Mesenchymal stem cell (in vitro differentiated cells and primary cell): ENCODE results near the gene SMYD2.
A peak's percentile ranks its signal among the peaks of the same experiment; 100 is the strongest.

Experiments
- DNase-seq: peaks from one replicate; pipeline ENCODE4 v3.0.0-alpha.2; 2013
- H2AFZ ChIP-seq: one replicate; pipeline ENCODE4 v1.6.1; 2013; ENCODE audit warnings: low read depth, mild to moderate bottlenecking, control low read depth, inconsistent platforms, low read length, moderate library complexity
- H2AK5ac ChIP-seq: 2 replicates; pipeline ENCODE4 v1.6.1; 2013; ENCODE audit warnings: low read length, moderate library complexity, mild to moderate bottlenecking, inconsistent platforms; ENCODE audit not compliant: severe bottlenecking
- H2BK120ac ChIP-seq: one replicate; pipeline ENCODE4 v1.6.1; 2013; ENCODE audit warnings: low read depth, mild to moderate bottlenecking, inconsistent platforms, low read length, moderate library complexity
- H2BK12ac ChIP-seq, 2 experiments: one replicate each; pipeline ENCODE4 v1.6.1; 2013; ENCODE audit warnings: inconsistent platforms in 2 of 2, low read length in 2 of 2, mild to moderate bottlenecking in 2 of 2, moderate library complexity in 2 of 2, control low read depth in 1 of 2
- H2BK15ac ChIP-seq: one replicate; pipeline ENCODE4 v1.6.1; 2013; ENCODE audit warnings: mild to moderate bottlenecking, low read depth, inconsistent platforms; ENCODE audit not compliant: poor library complexity, severe bottlenecking
- H2BK5ac ChIP-seq: 2 replicates; pipeline ENCODE4 v1.6.1; 2013; ENCODE audit warnings: low read depth, mild to moderate bottlenecking, low read length, control low read depth, inconsistent platforms; ENCODE audit not compliant: poor library complexity, severe bottlenecking
- H3K14ac ChIP-seq, 2 experiments: one replicate each; pipeline ENCODE4 v1.6.1; 2013; ENCODE audit warnings: inconsistent platforms in 2 of 2, low read length in 2 of 2, control low read depth in 1 of 2, mild to moderate bottlenecking in 1 of 2, moderate library complexity in 1 of 2
- H3K18ac ChIP-seq, 2 experiments: one replicate each; pipeline ENCODE4 v1.6.1; 2013; ENCODE audit warnings: inconsistent platforms in 2 of 2, low read length in 2 of 2, control low read depth in 1 of 2, low read depth in 1 of 2, mild to moderate bottlenecking in 1 of 2
- H3K23ac ChIP-seq, 2 experiments: one replicate each; pipeline ENCODE4 v1.6.1; 2013; ENCODE audit warnings: inconsistent platforms in 2 of 2, low read length in 2 of 2, mild to moderate bottlenecking in 2 of 2, moderate library complexity in 2 of 2, control low read depth in 1 of 2
- H3K27ac ChIP-seq: 2 replicates; pipeline ENCODE4 v1.5.1; 2013; ENCODE audit warnings: mild to moderate bottlenecking, moderate library complexity, low read length, control low read depth, inconsistent platforms; ENCODE audit not compliant: poor library complexity, severe bottlenecking
- H3K27me3 ChIP-seq, 2 experiments: 2 replicates each; pipeline versions ENCODE4 v1.6.1 to v1.7.0; 2013; ENCODE audit warnings: low read length in 2 of 2, mild to moderate bottlenecking in 2 of 2, moderate library complexity in 2 of 2, control low read depth in 1 of 2, inconsistent platforms in 1 of 2; ENCODE audit not compliant: control insufficient read depth in 1 of 2, insufficient read depth in 1 of 2
- H3K36me3 ChIP-seq, 2 experiments: 2 replicates each; pipeline versions ENCODE4 v1.6.1 to v1.7.0; 2013; ENCODE audit warnings: low read length in 2 of 2, control low read depth in 1 of 2, inconsistent platforms in 1 of 2, low read depth in 1 of 2, mild to moderate bottlenecking in 1 of 2; ENCODE audit not compliant: insufficient read depth in 2 of 2, control insufficient read depth in 1 of 2
- H3K4ac ChIP-seq, 2 experiments: one replicate each; pipeline ENCODE4 v1.6.1; 2013; ENCODE audit warnings: inconsistent platforms in 2 of 2, low read length in 2 of 2, mild to moderate bottlenecking in 2 of 2, moderate library complexity in 2 of 2, control low read depth in 1 of 2, low read depth in 1 of 2
- H3K4me1 ChIP-seq: 2 replicates; pipeline ENCODE4 v1.6.1; 2013; ENCODE audit warnings: low read depth, low read length, control low read depth; ENCODE audit not compliant: control insufficient read depth, insufficient read depth
- H3K4me2 ChIP-seq: 2 replicates; pipeline ENCODE4 v1.6.1; 2013; ENCODE audit warnings: low read length, mild to moderate bottlenecking, inconsistent platforms; ENCODE audit not compliant: poor library complexity, severe bottlenecking
- H3K4me3 ChIP-seq, 2 experiments: 2 replicates each; pipeline versions ENCODE4 v1.5.1 to v1.7.0; 2013; ENCODE audit warnings: low read length in 2 of 2, mild to moderate bottlenecking in 2 of 2, control low read depth in 1 of 2, low read depth in 1 of 2; ENCODE audit not compliant: insufficient read depth in 1 of 2
- H3K79me1 ChIP-seq: replicated peaks from 2 replicates; pipeline ENCODE4 v1.6.1; 2013; ENCODE audit warnings: mild to moderate bottlenecking, control low read depth, low read length, inconsistent platforms; ENCODE audit not compliant: poor library complexity, severe bottlenecking
- H3K9ac ChIP-seq: 2 replicates; pipeline ENCODE4 v1.7.0; 2013; ENCODE audit warnings: mild to moderate bottlenecking, low read length, moderate library complexity
- H3K9me3 ChIP-seq: 2 replicates; pipeline ENCODE4 v1.7.0; 2013; ENCODE audit warnings: mild to moderate bottlenecking, low read length; ENCODE audit not compliant: control insufficient read depth
- H4K8ac ChIP-seq: one replicate; pipeline ENCODE4 v1.6.1; 2013; ENCODE audit warnings: inconsistent platforms, mild to moderate bottlenecking, low read length, moderate library complexity
- H4K91ac ChIP-seq: one replicate; pipeline ENCODE4 v1.6.1; 2013; ENCODE audit warnings: mild to moderate bottlenecking, low read length, inconsistent platforms
- WGBS: methylation state at CpG from one replicate; pipeline ENCODE4 v1.1.7; 2013; ENCODE audit warnings: mixed read lengths; 5-methylcytosine and 5-hydroxymethylcytosine counted together

The SMYD2 gene

DNA sequence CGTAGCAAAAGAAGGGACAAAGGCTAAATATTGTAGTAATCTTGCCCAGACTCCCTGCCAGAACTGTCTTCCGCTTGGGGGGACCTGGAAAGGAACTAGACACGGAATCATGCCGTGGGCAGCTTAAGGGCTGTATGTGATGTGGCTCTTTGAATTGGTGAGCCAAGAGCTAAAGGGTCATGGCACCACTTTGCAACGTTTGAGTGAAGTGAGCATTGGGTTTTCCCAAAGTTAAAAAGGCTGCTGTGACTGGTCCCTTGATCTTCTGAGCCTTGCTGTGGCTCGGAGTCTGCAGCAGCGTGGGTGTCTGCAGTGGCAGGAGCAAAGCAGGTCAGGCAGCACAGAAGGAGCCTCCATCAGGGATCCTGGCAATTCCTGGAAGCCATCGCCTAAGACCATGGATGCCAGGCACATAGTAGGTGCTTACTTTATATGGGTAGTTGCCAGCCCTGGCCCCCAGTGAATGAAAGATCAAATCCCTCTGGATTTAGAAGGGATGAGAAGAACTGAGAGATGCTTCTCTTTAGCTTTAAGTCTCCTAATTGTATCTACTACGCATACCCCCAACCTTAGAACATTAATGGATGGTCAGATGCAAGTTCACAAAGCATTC is 1.8 kb downstream of the SMYD2 start:
- Histone ChIP-seq H3K4me3 (peak overlapping the region in 1 of 2 experiments; percentile 86), H3K79me1 (peaks cover 21% of the 10 kb centered on the region), H2AK5ac (no peak overlapping the region), H3K9me3 (no peaks in the 10 kb centered on the region), H3K4ac (no peak overlapping the region), H4K8ac (no peak overlapping the region), H2AFZ (no peak overlapping the region), H3K23ac (no peak overlapping the region), H3K9ac (peak overlapping the region; percentile 88), H3K27me3 (no peaks in the 10 kb centered on the region), H4K91ac (no peak overlapping the region), H3K14ac (no peak overlapping the region), H2BK5ac (no peak overlapping the region), H3K4me1 (peaks cover 9% of the 10 kb centered on the region), H3K4me2 (no peak overlapping the region), H2BK15ac (no peak overlapping the region), H3K36me3 (peaks cover 0 to 7% of the 10 kb centered on the region in 2 experiments), H2BK12ac (no peak overlapping the region), H2BK120ac (no peak overlapping the region), H3K27ac (no peak overlapping the region), H3K18ac (peak overlapping the region in 1 of 2 experiments; percentile 12)
- 71% methylated on average over 8 of the region's 9 CpGs for WGBS
- DNase-seq, result no peak

DNA sequence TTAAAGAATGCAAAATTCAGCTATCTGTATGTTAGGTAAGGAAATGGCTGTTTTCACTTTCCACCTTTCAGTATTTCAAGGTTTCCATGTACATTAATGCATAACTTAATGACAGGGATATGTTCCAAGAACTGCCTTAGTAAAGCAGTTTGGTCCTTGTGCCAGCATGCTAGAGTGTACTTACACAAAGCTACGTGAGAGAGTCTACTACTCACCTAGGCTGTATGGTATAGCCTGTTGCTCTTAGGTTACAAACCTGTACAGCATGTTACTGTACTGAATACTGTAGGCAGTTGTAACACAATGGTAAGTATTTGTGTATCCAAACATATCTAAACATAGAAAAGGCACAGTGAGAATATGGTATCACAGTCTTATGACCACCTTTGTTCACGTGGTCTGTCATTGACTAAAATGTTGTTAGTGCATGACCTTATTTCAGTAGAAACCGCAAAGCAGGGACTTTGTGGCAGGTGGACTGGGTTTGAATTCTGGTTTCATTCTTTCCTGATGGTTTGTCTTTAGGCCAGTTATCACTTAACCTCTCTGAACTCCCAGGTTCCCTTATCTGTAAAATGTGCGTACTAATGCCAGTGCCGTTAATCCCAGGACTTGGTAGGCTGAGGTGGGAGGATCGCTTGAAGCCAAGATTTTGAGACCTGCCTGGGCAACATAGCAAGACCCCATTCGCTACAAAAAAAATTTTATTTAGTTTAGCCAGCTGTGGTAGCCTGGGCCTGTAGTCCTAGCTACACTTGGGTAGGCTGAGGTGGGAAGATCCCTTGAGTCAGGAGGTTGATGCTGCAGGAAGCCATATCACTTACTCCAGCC is 4.9 kb downstream of the SMYD2 start:
- Histone ChIP-seq H2BK12ac (no peak overlapping the region), H3K4me3 (no peak overlapping the region), H3K36me3 (no peaks in the 10 kb centered on the region), H3K27ac (no peak overlapping the region), H4K8ac (no peak overlapping the region), H3K4me1 (peaks cover 5% of the 10 kb centered on the region), H3K9me3 (no peaks in the 10 kb centered on the region), H3K14ac (no peak overlapping the region), H3K79me1 (peaks cover 29% of the 10 kb centered on the region), H2BK120ac (no peak overlapping the region), H3K4ac (no peak overlapping the region), H3K18ac (no peak overlapping the region), H2AFZ (no peak overlapping the region), H2AK5ac (no peak overlapping the region), H3K27me3 (no peaks in the 10 kb centered on the region), H2BK15ac (no peak overlapping the region), H2BK5ac (no peak overlapping the region), H3K4me2 (no peak overlapping the region), H3K23ac (no peak overlapping the region), H3K9ac (no peak overlapping the region), H4K91ac (no peak overlapping the region)
- 100% methylated on average over 7 of the region's 7 CpGs for WGBS
- DNase-seq, result no peak

DNA sequence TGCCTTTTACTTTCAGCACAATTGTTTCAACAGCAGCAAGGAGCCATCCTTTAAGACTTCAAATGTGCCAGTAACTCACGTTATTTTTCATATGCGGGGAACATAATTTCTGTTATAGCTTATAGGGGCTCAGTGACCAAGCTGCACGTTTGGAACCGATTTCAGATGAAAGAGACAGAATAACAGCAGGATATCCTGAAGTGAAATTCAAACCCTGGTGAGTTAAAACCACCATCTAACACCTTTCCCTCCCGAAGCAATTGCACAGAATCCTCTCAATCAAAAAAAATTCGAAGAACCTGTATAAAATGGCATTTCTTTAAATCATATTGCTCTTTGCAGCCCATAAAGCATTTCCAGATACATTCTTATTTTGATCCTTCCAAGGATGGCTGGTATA is 6.9 kb downstream of the SMYD2 start:
- Histone ChIP-seq H2BK5ac (no peak overlapping the region), H3K18ac (no peak overlapping the region), H3K14ac (no peak overlapping the region), H3K79me1 (peaks cover 33% of the 10 kb centered on the region), H3K27me3 (no peaks in the 10 kb centered on the region), H3K4me1 (no peaks in the 10 kb centered on the region), H2AFZ (no peak overlapping the region), H3K23ac (no peak overlapping the region), H3K4ac (no peak overlapping the region), H2BK12ac (no peak overlapping the region), H3K9ac (no peak overlapping the region), H3K4me2 (no peak overlapping the region), H2BK120ac (no peak overlapping the region), H2AK5ac (no peak overlapping the region), H2BK15ac (no peak overlapping the region), H3K36me3 (no peaks in the 10 kb centered on the region), H4K91ac (no peak overlapping the region), H3K4me3 (no peak overlapping the region), H3K9me3 (no peaks in the 10 kb centered on the region), H4K8ac (no peak overlapping the region), H3K27ac (no peak overlapping the region)
- 92% methylated on average over 6 of the region's 6 CpGs for WGBS
- no peak for DNase-seq

DNA sequence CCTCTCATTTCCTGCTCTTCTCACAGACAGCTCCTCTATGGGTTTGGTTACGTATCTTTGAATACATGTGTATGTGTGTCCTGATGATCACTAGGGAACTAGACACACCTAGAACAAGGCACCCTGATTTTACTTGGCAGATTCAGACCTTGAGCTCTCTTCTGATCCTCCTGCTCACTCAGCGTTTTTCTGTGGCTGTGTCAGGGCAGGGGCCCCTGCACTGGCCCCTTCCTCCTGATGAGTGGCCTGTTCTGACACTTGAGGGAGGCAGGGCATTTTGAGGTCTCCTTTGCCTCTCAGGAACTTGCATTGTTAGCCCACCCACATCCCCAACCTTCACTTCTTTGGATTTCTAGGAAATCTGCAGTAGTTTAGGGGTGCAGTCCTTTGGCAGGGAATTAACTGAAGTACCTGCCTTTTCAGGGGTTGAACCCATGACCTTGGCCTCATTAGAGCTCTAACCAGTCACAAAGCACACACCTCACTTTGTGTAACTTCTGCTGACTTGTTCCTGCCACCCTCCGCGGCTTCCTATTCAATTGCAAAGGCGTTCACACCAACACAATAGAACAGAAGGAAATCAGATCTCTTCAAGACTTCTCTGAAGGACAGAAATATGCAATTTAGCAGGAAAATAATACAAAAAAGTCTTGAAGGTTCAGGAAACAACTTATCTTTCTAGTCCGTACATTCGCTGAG is 8.8 kb downstream of the SMYD2 start:
- Histone ChIP-seq H3K23ac (no peak overlapping the region), H3K36me3 (no peaks in the 10 kb centered on the region), H3K4me1 (no peaks in the 10 kb centered on the region), H3K27ac (no peak overlapping the region), H2AK5ac (no peak overlapping the region), H4K91ac (no peak overlapping the region), H2BK12ac (no peak overlapping the region), H3K4me3 (peak overlapping the region in 1 of 2 experiments; percentile 0), H4K8ac (no peak overlapping the region), H2BK120ac (no peak overlapping the region), H2BK15ac (no peak overlapping the region), H3K4ac (no peak overlapping the region), H3K9me3 (no peaks in the 10 kb centered on the region), H3K14ac (no peak overlapping the region), H2AFZ (no peak overlapping the region), H2BK5ac (no peak overlapping the region), H3K27me3 (no peaks in the 10 kb centered on the region), H3K79me1 (peaks cover 36% of the 10 kb centered on the region), H3K9ac (no peak overlapping the region), H3K18ac (no peak overlapping the region), H3K4me2 (no peak overlapping the region)
- 59% methylated on average over 6 of the region's 7 CpGs for WGBS
- no peak for DNase-seq
